CD4-positive, alpha-beta T cell treated with Interleukin-6 at 100 ng/mL for 8 hours (primary cell): ENCODE measurements around the gene ASAH2.
A peak's percentile ranks its signal among the peaks of the same experiment; 100 is the strongest.
"Not testable (repeated sequence)": the region's sequence is repeated elsewhere in the genome, so short reads cannot be mapped to it uniquely, and the experiment has no call there.

Source experiments
- DNase-seq: peaks from one replicate; pipeline ENCODE4 v3.0.0-alpha.2; 2020; ENCODE audit warnings: mixed read lengths, low spot score

ASAH2 gene

DNA sequence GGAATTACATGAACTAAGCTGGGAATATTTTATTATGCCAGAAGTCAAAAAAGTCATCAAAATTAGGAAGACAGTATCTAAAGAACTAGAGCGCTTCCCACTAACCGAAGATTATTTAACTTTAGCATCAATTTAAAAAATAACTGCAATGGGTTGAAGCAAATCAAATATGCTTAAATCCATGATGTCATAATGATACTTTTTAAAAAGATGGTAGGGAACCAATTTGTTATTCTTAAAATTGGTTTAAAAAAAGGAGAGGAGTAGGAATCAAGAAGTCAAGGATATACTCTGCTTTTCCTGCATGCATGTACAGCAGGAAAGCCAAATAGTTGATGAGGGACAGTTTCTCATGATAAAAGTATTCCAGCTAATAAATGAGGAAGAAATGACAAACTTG is 3.2 kb upstream of the ASAH2 start:
- DNase-seq = no peak

DNA sequence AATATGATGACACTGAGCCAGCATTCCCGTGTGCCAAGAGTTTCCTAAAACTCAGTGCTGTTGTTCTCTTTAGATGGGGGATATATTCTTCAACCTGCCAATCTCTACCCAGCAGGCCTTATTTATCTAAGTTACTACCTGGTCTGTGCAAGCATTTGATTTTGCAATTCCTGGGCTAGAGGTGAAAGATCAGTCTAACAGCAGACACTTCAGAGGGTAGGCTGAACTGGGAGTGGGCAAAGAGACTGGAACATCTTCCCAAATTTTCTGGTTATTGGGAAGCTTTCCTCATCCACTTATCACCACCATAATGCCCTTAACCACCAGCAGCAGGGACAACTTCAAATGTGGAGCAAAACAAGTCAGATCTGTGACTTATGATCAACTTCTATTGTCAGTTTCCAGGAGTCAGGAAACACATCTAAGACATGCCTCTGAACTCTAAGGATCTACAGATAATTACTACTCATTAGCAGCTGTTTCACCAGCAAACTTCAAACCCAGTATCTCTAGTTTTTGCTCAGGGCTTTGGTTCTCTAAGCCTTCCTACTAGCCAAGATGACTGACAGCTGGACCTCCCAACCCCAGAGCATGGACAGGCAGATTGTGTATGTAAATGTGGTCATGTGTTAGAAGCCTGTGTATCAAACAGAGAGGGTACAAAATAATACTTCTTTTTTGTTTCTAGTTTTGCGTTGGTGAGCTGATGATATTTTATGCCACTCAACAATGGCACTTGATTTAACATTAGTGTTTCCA is 1.0 kb downstream of the ASAH2 start:
- no peak for DNase-seq

DNA sequence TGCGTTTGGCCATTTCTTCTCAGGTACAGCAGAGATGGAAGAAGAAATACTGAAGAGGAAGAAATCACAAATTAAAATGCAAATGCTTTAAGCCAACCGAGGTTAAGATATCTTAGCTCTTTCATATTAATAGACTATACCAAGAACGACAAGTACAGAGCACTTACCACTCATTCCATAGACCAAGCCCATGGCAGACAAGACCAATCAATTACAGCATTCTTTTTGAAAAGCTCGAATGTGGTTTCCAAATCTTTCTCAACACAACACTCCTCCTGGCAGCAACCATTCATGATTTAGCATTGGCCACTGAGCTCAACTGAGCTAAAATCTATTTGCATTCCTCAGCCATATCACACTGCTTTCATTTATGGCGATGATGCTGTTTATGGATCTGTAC is 2.7 kb downstream of the ASAH2 start:
- no peak for DNase-seq

DNA sequence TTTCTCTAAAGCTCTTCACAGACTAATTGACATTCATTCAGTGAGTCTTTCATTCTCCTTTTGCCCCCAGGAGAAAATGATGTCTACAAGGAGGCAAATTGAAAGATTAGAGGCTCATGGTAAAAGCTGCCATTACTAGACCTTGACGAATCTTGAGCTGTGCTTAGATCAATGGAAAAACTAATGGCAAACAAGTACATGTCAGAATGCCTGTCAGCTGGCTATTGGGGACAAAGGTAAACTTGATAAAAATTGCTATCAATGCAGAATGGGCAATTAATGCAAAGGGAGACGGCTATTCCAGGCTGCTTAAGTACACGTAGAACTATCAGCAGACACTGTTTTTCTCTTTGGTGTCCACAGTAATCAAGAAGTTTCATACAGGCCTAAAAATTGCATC is 3.3 kb downstream of the ASAH2 start:
- no peak for DNase-seq

DNA sequence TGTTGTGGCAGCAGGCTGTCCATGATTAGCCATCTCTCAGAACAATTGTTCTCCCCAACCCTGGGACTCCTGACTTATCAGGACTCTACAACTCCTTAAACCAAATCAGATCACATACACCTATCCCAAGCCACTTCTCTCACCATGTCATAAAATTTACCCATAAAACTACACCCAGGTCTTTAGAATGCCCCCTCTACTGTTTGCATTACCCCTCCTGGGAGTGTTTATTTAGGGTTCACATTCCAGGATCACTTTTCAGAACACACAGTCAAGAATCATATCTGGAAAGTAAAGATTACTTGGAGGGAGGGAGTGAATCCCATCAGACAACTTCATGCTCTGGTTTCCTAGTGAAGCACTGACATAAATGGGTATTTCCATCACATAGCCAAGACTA is 7.1 kb downstream of the ASAH2 start:
- no peak for DNase-seq

DNA sequence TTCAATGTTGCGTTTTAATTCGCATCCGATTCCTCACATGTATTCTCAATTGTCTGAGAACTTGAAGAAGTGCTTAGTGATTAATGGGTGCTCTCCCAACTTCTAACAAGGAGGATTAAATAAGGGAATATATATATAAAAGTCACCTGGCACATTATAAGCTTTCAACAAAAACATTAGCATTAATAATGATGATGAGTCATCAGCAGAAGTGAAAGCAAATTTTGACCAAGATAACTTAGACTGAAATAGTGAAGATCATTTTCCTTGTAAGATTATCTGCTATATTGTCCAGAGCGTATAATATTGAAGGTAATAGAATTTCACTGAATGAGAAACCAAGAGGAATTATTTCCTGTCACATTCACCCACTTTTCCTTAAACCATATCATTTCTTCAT is 8.5 kb downstream of the ASAH2 start:
- DNase-seq = no peak

DNA sequence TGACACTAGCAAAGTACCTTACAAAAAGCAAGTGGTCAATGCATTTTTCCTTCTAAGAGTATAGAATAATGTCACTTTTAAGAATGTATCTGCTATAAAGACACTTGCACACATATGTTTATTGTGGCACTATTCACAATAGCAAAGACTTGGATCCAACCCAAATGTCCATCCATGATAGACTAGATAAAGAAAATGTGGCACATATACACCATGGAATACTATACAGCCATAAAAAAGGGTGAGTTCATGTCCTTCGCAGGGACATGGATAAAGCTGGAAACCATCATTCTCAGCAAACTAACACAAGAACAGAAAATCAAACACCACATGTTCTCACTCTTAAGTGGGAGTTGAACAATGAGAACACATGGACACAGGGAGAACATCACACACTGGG is 9.8 kb downstream of the ASAH2 start:
- DNase-seq = not testable (repeated sequence)

DNA sequence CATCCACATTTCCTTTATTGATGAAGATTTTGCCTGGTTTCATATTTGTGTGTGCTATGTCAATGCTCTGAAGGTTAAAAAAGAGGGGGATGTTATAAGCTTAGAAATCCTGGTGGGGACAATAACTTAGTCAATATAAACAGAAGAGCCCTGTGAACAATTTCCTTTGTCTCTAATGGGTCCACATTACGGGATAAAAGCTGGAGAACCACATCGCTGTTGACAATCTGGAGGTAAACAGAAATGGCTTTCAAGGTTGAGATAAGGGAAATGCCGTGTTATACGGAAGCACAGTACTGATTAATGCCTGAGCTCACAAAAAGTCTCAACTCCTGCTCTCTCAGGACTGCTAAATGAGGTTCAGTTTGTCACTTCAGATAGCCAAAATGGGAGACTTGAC is 16.8 kb downstream of the ASAH2 start:
- no peak for DNase-seq

DNA sequence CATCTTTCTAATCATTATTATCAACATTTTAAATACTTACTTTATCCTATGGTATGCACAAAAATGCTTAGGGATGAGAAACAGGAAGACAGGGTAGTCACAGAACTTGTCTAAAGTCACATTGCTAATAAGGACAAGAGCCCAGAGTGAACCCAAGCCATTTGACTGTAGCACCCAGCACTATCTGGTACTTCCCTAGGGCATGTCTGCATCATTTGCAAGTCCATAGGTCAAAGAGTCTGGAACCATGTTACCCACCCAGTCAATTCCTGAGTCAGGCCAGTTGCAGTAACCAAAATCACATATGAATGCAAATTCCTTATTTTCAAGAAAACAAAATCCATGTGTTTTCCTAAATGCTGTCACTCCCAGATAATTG is 19.1 kb downstream of the ASAH2 start:
- DNase-seq = no peak

DNA sequence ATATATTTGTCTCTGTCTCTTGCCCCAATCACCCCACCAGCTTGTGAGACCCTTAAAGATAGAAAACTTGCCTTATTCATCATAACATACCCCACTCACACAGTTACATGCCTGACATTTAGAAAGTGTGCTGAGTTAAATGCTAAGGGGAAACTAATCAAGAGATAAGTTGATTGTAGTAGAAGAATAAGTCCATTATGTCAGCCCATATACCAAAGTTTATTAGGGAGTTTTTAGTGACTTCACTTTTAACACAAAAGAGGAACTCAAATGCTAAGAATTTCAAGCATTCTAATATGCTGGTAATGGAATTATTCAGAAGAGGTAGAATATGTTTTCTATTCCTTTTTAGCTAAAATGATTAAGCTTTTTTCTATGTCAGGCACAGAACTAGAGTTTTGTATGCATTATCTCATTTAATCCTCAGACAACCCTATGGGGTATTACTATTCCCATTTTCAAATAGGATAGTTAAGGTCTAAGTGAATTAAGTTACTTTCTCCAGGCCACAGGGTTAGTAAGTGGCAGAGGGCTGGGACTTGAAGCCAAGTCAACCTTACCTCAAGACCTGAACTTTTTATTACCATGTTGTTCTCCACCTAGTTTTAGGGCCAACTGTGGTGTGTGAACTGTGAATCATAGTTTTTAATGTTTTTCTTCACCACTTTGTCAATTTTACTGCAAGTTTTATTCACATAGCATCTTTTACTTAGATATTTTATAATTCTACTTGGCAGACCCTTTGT is 19.6 kb downstream of the ASAH2 start:
- no peak for DNase-seq

DNA sequence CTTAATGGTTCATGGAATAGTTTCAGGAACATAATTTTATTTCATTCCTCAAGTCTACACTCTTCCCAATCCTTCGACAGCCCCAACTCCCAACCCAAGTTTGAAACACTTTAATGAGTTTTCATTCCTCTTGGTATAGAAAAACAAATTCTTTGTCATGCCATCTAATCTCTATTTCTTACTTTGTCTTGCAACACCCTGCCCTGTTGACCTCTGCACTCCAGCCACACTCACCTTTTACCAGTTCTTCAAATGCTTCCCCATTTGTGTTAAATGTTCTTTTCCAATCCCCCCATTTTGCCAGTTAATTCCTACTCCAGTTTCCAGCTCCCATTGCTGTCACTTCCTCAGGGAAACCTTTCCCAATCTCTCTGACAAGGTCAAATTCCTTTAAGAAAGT is 21.9 kb downstream of the ASAH2 start:
- no peak for DNase-seq

DNA sequence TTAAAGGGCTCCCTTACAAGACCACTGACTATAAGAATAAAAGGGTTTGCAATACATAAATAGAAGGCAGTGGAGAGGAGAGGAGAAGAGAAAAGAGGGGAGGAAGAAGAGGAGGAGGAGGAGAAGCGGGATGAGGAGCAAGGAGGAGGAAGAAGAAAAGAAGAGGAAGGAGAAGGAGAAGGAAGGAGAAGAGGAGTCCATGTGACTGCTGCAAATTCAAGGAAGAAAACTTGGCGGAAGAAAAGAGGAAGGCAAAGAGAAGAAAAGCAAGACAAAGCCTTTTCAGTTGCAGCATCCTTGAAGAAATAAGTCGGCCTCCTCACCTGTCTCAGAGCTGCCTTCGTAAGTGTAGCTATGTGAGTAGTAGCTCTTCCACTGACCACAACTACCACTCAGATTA is 22.6 kb downstream of the ASAH2 start:
- DNase-seq = no peak

DNA sequence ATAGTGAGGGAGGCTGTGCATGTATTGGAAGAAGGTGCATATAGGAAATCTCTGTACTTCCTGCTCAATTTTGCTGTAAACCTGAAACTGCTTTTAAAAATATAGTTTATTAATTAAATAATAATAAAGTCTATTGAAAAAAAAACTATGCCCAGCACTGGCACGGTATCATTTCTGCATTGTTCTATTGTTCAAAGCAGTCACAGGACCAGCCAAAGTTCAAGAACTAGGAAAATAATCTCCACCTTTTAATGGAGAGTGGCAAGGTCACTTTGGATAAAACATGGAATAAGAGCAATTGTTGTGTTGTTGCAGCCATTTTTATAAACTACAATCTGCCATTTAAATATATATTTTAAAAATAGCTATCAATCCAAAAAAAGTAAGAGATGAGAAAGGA is 24.7 kb downstream of the ASAH2 start:
- DNase-seq = no peak

DNA sequence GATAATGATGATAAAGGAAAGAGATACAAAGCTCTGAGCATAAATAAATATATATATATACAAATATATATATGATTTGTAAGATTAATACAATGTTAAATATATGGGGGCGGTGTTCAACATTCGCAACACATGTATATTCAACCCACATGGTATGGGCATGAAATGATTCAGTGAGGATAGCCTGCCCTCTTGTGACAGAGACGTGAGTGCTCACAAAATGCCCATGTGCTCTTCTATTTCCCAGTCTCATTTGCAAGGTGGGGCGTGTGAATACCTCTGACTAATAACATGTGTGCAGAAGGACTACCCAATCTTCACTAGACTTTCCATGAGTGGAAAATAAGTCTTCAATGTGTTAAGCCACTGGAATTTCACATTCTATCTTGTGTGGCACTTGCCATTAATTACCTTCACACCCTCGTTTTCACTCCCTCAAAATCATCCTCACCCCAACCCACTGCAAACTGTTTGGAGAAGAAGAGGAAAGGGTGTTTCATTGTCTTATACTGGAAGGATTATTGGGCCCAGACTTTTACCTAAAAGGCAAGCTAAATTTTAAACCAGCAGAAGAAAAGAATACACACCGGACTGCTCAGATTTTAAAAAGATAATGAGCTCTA is 26.9 kb downstream of the ASAH2 start:
- DNase-seq = peak; percentile 2

DNA sequence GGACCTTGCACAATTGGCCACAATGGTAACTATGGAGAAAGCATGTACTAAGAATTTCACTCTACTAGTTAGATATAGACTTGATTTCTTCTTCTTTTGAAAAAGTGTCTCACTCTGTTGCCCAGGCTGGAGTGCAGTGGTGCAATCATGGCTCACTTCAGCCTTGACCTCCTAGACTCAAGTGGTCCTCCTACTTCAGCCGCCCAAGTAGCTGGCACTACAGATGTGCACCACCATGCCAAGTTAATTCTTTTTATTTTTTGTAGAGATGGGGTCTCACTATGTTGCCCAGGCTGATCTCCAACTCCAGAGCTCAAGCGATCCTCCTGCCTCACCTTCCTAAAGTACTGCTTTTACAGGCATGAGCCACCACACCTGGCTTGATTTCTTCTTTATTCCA is 29.1 kb downstream of the ASAH2 start:
- DNase-seq = no peak

DNA sequence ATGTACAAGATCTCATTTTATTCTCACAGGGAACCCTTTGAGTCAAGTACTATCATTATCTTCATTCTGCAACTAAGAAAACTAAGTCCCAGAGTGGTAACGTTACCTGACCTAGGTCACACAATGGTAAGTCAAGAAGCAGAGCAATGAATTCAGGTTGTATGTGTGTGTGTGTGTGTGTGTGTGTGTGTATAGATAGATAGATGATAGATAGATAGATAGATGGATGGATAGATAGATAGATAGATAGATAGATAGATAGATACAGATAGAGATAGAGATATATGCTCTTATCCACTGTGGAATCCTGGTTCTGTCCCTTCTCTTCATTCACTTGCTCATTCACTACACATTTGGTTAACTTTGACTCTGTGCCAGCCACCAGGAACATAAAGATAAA is 29.8 kb downstream of the ASAH2 start:
- no peak for DNase-seq

DNA sequence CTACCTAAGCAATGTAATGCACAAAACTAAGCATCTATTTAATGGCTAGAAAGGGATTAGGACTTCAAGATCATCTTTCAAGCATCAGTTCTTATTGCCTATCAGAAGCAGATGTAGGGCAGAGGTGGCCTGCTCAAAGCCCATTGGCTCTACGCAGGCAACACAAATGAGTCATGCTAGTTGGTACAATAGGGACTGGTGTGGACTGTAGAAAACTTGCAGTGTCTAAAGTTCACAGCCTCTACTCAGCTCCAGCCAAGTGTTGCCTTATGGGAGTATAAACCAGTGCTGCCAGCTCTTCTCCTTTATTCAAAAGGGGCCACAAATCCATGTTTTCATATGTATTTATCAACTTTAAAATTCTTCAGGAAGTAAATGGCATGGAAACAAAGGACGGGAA is 31.7 kb downstream of the ASAH2 start:
- no peak for DNase-seq

DNA sequence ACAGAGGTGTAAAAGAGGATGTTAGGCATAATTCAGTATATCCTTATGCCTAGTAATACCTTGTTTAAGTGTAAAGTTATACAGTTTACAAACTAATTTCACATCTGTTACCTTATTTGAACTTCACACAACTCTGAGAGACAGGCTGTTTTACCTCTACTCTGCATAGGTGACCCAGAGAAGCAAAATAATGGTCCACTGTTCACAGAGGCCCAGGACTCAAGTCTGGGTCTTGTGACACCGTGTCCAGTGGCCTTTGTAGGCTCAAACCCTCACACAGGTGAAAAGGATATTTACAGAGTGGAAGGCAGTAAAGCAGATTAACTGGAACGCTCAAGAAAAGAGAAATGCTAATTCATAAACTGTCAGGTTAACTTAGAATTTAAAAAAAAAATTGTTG is 32.1 kb downstream of the ASAH2 start:
- no peak for DNase-seq

DNA sequence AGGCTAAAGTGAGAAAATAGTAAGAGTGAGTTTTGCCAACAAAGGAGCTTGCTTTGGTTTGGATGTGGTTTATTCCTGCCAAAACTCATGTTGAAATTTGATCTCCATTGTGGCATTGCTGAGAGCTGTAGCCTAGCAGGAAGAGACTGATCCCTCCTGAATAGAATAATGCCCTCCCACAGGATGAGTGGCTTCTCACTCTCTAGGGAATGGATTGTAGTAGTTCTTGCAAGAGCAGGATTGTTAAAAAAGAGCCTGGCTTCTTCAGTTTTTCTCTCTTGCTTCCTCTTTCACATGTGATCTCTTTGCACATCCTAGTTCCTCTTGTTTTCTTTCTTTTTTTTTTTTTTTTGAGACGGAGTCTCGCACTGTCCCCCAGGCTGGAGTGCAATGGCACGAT is 34.4 kb downstream of the ASAH2 start:
- DNase-seq = no peak

DNA sequence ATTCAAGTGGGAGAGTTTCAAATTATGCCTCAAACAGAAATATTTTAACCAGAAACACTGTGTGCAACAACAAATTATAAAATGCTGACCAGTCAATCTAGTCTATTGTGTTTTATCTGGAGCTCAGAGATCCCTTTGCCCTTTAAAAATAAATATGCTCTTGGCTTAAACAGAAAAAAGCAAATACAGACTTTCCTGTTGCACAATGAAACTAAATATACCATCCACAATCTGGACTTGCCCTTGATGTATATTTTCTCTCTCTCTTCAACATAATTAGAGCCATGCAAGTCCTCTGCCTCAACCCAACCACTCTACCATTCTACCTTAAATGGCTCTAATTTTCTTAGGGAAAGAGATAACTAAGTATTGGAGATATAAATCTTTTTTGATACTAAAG is 34.9 kb downstream of the ASAH2 start:
- DNase-seq = no peak

DNA sequence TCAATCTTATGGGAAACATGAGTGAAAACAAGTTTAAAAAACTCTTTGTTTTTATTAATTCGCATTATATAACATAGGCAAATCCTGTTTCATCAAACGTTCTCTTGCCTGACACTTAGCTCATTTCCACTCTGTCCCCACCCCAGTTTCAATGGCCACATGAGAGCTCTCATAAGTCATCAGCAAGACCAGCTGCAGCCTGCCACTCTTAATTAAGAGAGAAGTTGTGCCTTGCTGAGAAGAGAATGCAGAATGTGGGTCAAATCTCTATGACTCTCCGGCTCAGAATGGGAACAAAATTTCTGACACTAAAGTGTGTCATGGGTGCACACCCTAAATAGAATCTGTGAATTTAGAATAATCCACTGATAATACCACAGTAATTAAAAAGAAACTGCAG is 39.6 kb downstream of the ASAH2 start:
- DNase-seq = no peak

DNA sequence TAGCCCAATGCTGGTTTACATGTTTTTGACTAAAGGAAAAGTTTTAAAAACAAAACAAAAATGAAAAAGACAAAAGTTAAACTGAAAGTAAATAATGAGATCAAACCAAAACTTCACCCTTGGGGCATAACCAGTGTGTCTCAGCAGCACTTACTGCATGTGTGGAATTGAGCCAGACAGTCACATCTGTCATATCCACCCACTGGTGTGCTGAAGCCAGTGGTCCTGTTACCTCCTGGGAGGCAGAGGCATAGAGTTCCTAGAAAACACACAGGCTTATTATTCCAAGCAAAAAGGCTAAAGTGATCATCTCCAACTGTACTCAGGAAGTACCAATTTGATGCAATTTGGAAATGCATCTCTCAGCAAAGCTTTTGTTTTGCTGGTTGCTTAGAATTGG is 40.4 kb downstream of the ASAH2 start:
- no peak for DNase-seq
